Measurements from ENCODE around the gene CNTNAP2.

Gene CNTNAP2

GRCh38 chr7:146116521-146117222, at the start of gene CNTNAP2:
Gene CNTNAP2 (plus strand): TSS chr7:146116801. CDS start chr7:146116877, 76 bp downstream.
- peak in 1 of 2 experiments; percentile 14 for DNase-seq

GRCh38 chr7:146067880-146068279, 48.7 kb upstream of the CNTNAP2 start:
- no peak for DNase-seq

- no peak for DNase-seq
These were observed 42.3 kb upstream of the CNTNAP2 start for GRCh38 chr7:146074195-146074765.

GRCh38 chr7:146076344-146076743, 40.3 kb upstream of the CNTNAP2 start:
- DNase-seq: no peak

- no peak for DNase-seq
These were observed 32.5 kb upstream of the CNTNAP2 start for GRCh38 chr7:146084086-146084485.

- no peak for DNase-seq
These were observed 26.5 kb upstream of the CNTNAP2 start for GRCh38 chr7:146090023-146090645.

- DNase-seq: no peak
These were observed 22.2 kb upstream of the CNTNAP2 start for GRCh38 chr7:146094356-146094755.

GRCh38 chr7:146096994-146097393, 19.6 kb upstream of the CNTNAP2 start:
- DNase-seq: no peak

GRCh38 chr7:146106319-146106718, 10.3 kb upstream of the CNTNAP2 start:
- no peak for DNase-seq

GRCh38 chr7:146112755-146113154, 3.8 kb upstream of the CNTNAP2 start:
- no peak for DNase-seq

- DNase-seq: no peak
These were observed 1.1 kb upstream of the CNTNAP2 start for GRCh38 chr7:146115548-146115850.

GRCh38 chr7:146115851-146116520, 615 bp upstream of the CNTNAP2 start:
- peak; percentile 41 to 47 for DNase-seq

GRCh38 chr7:146117576-146117975, 975 bp downstream of the CNTNAP2 start:
- no peak for DNase-seq

GRCh38 chr7:146119002-146119401, 2.4 kb downstream of the CNTNAP2 start:
- no peak for DNase-seq

GRCh38 chr7:146123715-146124114, 7.1 kb downstream of the CNTNAP2 start:
- no peak for DNase-seq

GRCh38 chr7:146126767-146127509, 10.3 kb downstream of the CNTNAP2 start:
- no peak for DNase-seq

GRCh38 chr7:146129296-146129695, 12.7 kb downstream of the CNTNAP2 start:
- DNase-seq: no peak

- DNase-seq: no peak
These were observed 13.4 kb downstream of the CNTNAP2 start for GRCh38 chr7:146129997-146130396.

GRCh38 chr7:146131701-146132100, 15.1 kb downstream of the CNTNAP2 start:
- DNase-seq: no peak

GRCh38 chr7:146136357-146136875, 19.8 kb downstream of the CNTNAP2 start:
- DNase-seq: no peak

GRCh38 chr7:146138926-146139325, 22.3 kb downstream of the CNTNAP2 start:
- no peak for DNase-seq

- DNase-seq: no peak
These were observed 30.4 kb downstream of the CNTNAP2 start for GRCh38 chr7:146146831-146147486.

All from activated T-cell treated with anti-CD3 and anti-CD28 coated beads, Interleukin-2, amount 50 U/mL, for 48 hours (primary cell).